Osteocyte (in vitro differentiated cells): ENCODE measurements around the gene AP4M1. TPM values are rescaled to one million over a fixed set of nuclear protein-coding genes. Genes with fewer than 3 reads are reported as not detected.

Experiments
- DNase-seq: peaks from one replicate; pipeline ENCODE4 v3.0.0; 2021; ENCODE audit warnings: mixed read lengths; ENCODE audit not compliant: unreplicated experiment; ENCODE audit errors: extremely low spot score
- H3K27ac Mint-ChIP-seq: one replicate; pipeline ENCODE4 v1.8.0; 2021; ENCODE audit warnings: mild to moderate bottlenecking, mixed read lengths; ENCODE audit not compliant: unreplicated experiment
- H3K27me3 Mint-ChIP-seq: one replicate; pipeline ENCODE4 v1.8.0; 2021; ENCODE audit warnings: mixed read lengths; ENCODE audit not compliant: unreplicated experiment
- H3K36me3 Mint-ChIP-seq: one replicate; pipeline ENCODE4 v1.8.0; 2021; ENCODE audit warnings: mixed read lengths; ENCODE audit not compliant: unreplicated experiment
- H3K4me1 Mint-ChIP-seq: one replicate; pipeline ENCODE4 v1.8.0; 2021; ENCODE audit warnings: mixed read lengths; ENCODE audit not compliant: unreplicated experiment
- H3K4me3 Mint-ChIP-seq: one replicate; pipeline ENCODE4 v1.8.0; 2021; ENCODE audit warnings: mild to moderate bottlenecking, moderate library complexity, mixed read lengths; ENCODE audit not compliant: unreplicated experiment
- H3K9me3 Mint-ChIP-seq: one replicate; pipeline ENCODE4 v1.8.0; 2021; ENCODE audit warnings: mixed read lengths; ENCODE audit not compliant: unreplicated experiment
- CTCF ChIP-seq: fragments of 200-600 bp; sonication (generic); IDR thresholded peaks from 2 replicates; pipeline ENCODE4 v1.5.0; 2021; ENCODE audit warnings: antibody characterized with exemption, mild to moderate bottlenecking, moderate library complexity
- total RNA-seq: library from RNA; stranded (reverse); gene quantifications from 2 replicates; pipeline ENCODE4 v1.2.1, GENCODE V29; 2021

The AP4M1 gene
- total RNA-seq, 1 donor from 2014 or later = 27.4 TPM

GRCh38 chr7:100106633-100107032 is 5.2 kb downstream of the AP4M1 start:
- Mint-ChIP-seq H3K27me3 (no peaks in the 10 kb centered on the region), H3K36me3 (peaks cover 22% of the 10 kb centered on the region), H3K4me1 (peaks cover 10% of the 10 kb centered on the region), H3K4me3 (no peak overlapping the region), H3K27ac (no peak overlapping the region), H3K9me3 (no peaks in the 10 kb centered on the region)
- no peak for DNase-seq
- TF ChIP-seq CTCF = no peak

GRCh38 chr7:100107125-100107737 is 5.8 kb downstream of the AP4M1 start:
- TF ChIP-seq CTCF = no peak
- H3K4me1 Mint-ChIP-seq = peaks cover 10% of the 10 kb centered on the region
- no peak for DNase-seq
- H3K27ac Mint-ChIP-seq = no peak overlapping the region
- no peak overlapping the region for H3K4me3 Mint-ChIP-seq
- peaks cover 22% of the 10 kb centered on the region for H3K36me3 Mint-ChIP-seq
- H3K9me3 Mint-ChIP-seq = no peaks in the 10 kb centered on the region
- no peaks in the 10 kb centered on the region for H3K27me3 Mint-ChIP-seq

GRCh38 chr7:100107890-100108289 is 6.4 kb downstream of the AP4M1 start:
- Mint-ChIP-seq H3K4me3 (no peak overlapping the region), H3K36me3 (peaks cover 22% of the 10 kb centered on the region), H3K27ac (no peak overlapping the region), H3K27me3 (no peaks in the 10 kb centered on the region), H3K4me1 (peaks cover 5% of the 10 kb centered on the region), H3K9me3 (no peaks in the 10 kb centered on the region)
- no peak for DNase-seq
- no peak for TF ChIP-seq CTCF

GRCh38 chr7:100109521-100110163 is 8.2 kb downstream of the AP4M1 start:
- H3K27ac Mint-ChIP-seq = no peak overlapping the region
- H3K4me3 Mint-ChIP-seq = no peak overlapping the region
- H3K36me3 Mint-ChIP-seq = peaks cover 23% of the 10 kb centered on the region
- H3K4me1 Mint-ChIP-seq = no peaks in the 10 kb centered on the region
- DNase-seq = no peak
- peak; percentile 7 for TF ChIP-seq CTCF
- H3K9me3 Mint-ChIP-seq = no peaks in the 10 kb centered on the region
- no peaks in the 10 kb centered on the region for H3K27me3 Mint-ChIP-seq

- Mint-ChIP-seq H3K27ac (no peak overlapping the region), H3K4me1 (no peaks in the 10 kb centered on the region), H3K4me3 (no peak overlapping the region), H3K9me3 (no peaks in the 10 kb centered on the region), H3K27me3 (no peaks in the 10 kb centered on the region), H3K36me3 (peaks cover 21% of the 10 kb centered on the region)
- DNase-seq = no peak
- no peak for TF ChIP-seq CTCF
These were observed 9.7 kb downstream of the AP4M1 start for GRCh38 chr7:100111156-100111555.
